ENCODE data around the gene CEP120. TPM values are rescaled to one million over a fixed set of nuclear protein-coding genes. Genes with fewer than 3 reads are reported as not detected.

Gene CEP120
- polyA plus RNA-seq, 4 donors = 21.3 to 28.2 (median 22.0) TPM

DNA sequence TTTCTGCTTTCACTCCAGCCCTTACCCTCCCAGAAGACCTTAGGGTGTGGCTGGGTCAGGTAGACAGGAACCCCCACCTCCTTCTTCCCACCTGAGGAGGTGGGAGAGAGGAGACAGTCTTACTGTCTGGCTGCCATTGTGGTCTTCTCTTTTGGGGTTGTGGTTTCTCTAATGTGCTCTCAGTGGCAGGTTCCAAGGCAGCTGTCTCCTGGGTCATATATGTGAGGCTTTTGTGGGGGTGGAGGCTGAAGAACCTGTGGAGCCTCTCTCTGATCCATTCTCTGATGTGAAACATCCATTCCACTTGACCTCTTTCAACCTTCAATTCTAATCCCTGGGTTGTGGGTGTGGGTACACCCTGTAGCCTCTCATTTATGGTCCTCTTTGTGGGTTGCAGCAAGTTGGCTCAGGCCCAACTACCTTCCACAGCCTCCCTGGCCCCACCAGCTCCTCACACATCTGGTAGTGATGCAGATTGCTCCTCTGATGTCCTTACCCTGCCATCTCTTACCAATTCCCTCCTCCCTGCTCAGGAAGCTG lies 118.4 kb downstream of the CEP120 start:
- DNase-seq (ENCODE audit: low read depth in 4 of 4, low spot score in 3 of 4) = no peak

DNA sequence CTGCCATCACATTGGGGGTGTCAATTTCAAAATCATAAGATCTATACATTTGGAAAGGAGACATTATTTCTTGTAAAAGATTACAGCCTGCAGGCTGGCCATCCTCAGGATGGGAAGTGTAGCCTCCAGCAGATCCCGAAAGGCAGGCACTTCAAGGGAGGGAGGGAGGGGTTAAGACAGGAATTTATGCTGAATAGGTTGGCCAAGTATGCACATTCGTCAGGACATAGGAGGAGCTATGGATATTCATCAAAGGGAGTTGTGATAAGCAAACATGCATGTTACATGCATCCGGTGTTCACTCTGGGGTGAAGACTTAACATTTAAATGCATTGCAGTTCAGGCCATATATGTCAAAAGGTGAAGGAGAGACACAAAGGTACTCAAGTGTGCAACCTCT lies 119.4 kb downstream of the CEP120 start:
- DNase-seq (ENCODE audit: low read depth in 4 of 4, low spot score in 3 of 4) = no peak

DNA sequence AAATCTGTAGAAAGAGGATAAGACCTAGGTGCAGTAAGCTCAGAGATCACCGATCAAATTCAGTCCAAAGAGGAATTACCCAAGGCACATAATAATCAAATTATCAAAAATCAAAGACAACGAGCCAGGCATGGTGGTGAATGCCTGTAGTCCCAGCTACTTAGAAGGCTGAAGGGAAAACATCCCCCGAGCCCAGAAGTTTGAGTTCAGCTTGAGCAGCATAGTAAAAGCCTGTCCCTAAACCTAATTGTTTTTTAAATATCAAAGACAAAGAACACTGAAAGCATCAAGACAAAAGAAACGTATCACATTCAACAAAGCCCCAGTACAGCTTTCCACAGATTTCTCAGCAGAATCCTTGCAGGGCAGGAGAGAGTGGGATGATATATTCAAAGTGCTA lies 122.9 kb downstream of the CEP120 start:
- DNase-seq (ENCODE audit: low read depth in 4 of 4, low spot score in 3 of 4) = no peak

DNA sequence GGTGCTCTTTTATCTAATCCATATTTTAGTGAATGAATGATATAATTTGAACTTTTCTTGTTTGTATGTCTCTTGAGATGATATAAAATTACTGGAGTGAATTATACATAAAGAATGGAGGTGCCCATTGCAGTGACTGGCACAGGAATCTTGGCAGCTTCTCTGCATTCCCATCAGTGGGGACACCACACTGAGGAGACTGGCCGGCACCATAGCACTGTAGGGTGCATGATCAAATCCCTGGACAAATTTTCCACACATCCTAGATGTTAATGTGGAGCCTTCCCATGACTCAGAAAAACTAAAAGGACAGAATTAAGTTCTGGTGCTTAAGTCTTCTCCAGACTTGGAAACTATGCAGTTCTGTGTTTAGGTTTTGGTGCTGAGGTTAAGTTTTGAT lies 124.1 kb downstream of the CEP120 start:
- no peak for DNase-seq (ENCODE audit: low read depth in 4 of 4, low spot score in 3 of 4)

DNA sequence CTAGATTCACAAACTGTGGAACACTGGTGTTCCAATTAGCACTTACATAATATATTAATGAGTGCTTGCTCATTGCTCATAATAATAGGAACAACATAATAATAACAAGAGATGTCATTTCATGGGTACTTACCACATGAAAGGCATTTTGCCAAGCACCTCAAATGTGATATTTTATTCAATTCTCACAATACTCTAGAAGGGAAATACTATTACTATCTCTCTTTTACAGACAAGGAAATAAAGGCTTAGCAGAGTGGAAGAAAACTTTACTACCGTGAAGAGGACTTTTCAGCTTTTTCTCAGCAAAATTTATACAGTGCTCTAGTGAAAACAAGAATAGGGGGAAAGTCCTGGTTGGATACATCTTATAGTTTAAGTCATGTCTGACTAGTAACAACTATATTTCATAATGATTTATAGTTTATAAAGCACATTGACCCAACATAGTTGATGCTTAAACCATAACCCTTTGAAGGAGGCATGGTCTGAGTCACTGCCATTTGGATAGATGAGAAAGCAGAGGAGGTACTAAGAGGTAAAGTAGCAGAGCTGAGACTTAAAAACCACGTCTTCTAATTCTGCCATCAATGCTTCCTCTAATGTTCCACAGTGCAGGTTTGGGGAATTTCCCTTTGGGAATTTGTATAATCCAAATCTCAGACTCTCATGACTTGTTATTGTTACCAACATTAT lies 124.7 kb downstream of the CEP120 start:
- DNase-seq (ENCODE audit: low read depth in 4 of 4, low spot score in 3 of 4) = no peak

DNA sequence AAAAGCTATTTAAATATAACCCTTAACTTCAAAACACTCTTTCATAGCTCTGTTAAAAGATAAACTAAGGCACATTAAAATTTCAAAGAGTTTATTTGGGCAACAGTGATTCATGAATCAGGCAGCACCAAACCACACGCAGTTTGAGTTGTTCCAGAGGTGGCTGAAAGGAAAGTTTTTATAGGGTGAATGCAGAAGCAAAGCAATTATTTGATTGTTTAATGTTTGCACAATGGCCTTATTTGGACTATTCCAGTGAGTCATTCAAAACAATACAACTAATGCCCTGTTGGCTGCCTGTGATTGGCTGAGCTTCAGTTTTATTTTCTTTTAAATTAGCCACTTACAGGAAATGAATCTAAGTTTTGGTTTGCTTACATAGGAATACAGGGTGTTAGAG lies 125.3 kb downstream of the CEP120 start:
- DNase-seq (ENCODE audit: low read depth in 4 of 4, low spot score in 3 of 4) = no peak

DNA sequence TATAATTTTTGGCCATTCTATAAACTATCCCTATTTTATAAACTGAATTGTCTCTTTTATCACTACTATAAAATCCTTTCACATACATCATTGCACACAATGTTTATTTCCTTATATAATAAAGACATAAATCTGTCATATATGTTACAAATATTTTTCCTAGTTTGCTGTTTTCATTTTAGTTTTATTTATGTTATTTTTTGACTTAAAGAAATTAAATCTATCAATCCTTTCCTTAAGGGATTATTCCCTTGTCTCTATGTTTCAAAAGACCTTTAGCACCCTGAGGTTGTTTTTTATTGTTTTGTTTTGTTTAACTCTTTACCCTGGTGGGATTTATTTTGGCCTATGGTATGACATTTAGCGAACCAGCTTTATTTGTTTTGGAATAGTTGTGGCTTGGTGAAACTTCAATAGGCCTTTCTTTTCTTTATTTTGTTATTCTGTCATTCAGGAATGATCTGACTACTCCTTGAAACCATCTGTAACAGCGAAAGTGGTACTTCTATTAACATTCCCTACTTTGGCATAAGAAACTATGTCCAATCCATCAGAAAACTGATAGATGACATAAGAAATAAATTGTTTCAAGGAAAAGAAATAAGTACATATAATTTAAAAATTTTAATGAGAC lies 125.9 kb downstream of the CEP120 start:
- DNase-seq (ENCODE audit: low read depth in 4 of 4, low spot score in 3 of 4) = no peak

Other genes starting within 250 kb of the CEP120 start
- gene CSNK1G3, start 88.8 kb upstream of the CEP120 start, polyA plus RNA-seq (ENCODE audit: insufficient read length in 4 of 4) = 10 to 100 TPM; 38.0 to 54.8 (median 45.5) TPM

Data from left renal pelvis (tissue), 4 donors.